GM23338 (cell line): ENCODE data around the gene NDUFAF8. TPM values are rescaled to one million over a fixed set of nuclear protein-coding genes. Genes with fewer than 3 reads are reported as not detected.

ENCODE experiments used
- ATAC-seq: fragments of 200-7000 bp; cut with Tn5 transposase; 3 replicates; pipeline ENCODE4 v1.9.1; 2020
- DNase-seq: peaks from one replicate; pipeline ENCODE4 v3.0.0-alpha.2; 2015; ENCODE audit warnings: low spot score
- H2AFZ ChIP-seq: fragments of 200-600 bp; sonication (generic); 2 replicates; pipeline ENCODE4 v1.8.0; 2016; ENCODE audit warnings: antibody characterized with exemption, mild to moderate bottlenecking, moderate library complexity
- H3F3A ChIP-seq: fragments of 200-600 bp; sonication (generic); replicated peaks from 2 replicates; pipeline ENCODE4 v1.8.0; 2017; ENCODE audit warnings: antibody characterized with exemption, mixed run types, low read depth
- H3K27ac ChIP-seq: fragments of 200-600 bp; sonication (generic); 2 replicates; pipeline ENCODE4 v1.6.1; 2016; ENCODE audit warnings: low read depth
- H3K27me3 ChIP-seq: fragments of 200-600 bp; sonication (generic); 2 replicates; pipeline ENCODE4 v1.8.0; 2016; ENCODE audit warnings: mild to moderate bottlenecking, mixed run types, moderate library complexity; ENCODE audit not compliant: insufficient read depth
- H3K36me3 ChIP-seq: fragments of 200-600 bp; sonication (generic); 2 replicates; pipeline ENCODE4 v1.8.0; 2016; ENCODE audit warnings: mild to moderate bottlenecking; ENCODE audit not compliant: insufficient read depth
- H3K4me1 ChIP-seq: fragments of 200-600 bp; sonication (generic); 2 replicates; pipeline ENCODE4 v1.8.0; 2016; ENCODE audit warnings: mild to moderate bottlenecking, moderate library complexity; ENCODE audit not compliant: insufficient read depth
- H3K4me2 ChIP-seq: fragments of 200-600 bp; sonication (generic); 2 replicates; pipeline ENCODE4 v1.7.1; 2017; ENCODE audit warnings: mixed run types
- H3K4me3 ChIP-seq: fragments of 200-600 bp; sonication (generic); 2 replicates; pipeline ENCODE4 v1.6.1; 2016; ENCODE audit warnings: mixed run types
- H3K79me2 ChIP-seq: fragments of 200-600 bp; sonication (generic); replicated peaks from 2 replicates; pipeline ENCODE4 v1.8.0; 2017; ENCODE audit warnings: mild to moderate bottlenecking; ENCODE audit not compliant: insufficient read depth
- H3K9me2 ChIP-seq: fragments of 200-600 bp; sonication (generic); 2 replicates; pipeline ENCODE4 v1.8.0; 2017; ENCODE audit not compliant: insufficient read depth
- H4K20me1 ChIP-seq: fragments of 200-600 bp; sonication (generic); replicated peaks from 2 replicates; pipeline ENCODE4 v1.8.0; 2017; ENCODE audit warnings: mild to moderate bottlenecking; ENCODE audit not compliant: insufficient read depth
- H3K27ac Mint-ChIP-seq: 2 replicates; pipeline ENCODE4 v1.8.0; 2020; ENCODE audit warnings: inconsistent platforms, mild to moderate bottlenecking, moderate library complexity, mixed read lengths
- H3K27me3 Mint-ChIP-seq: 3 replicates; pipeline ENCODE4 v1.8.0; 2022; ENCODE audit warnings: low read depth, mild to moderate bottlenecking, moderate library complexity, mixed read lengths, inconsistent platforms; ENCODE audit not compliant: insufficient read depth, poor library complexity
- H3K36me3 Mint-ChIP-seq: 3 replicates; pipeline ENCODE4 v1.8.0; 2021; ENCODE audit warnings: low read depth, mild to moderate bottlenecking, inconsistent platforms, moderate library complexity, mixed read lengths
- H3K4me1 Mint-ChIP-seq: 3 replicates; pipeline ENCODE4 v1.8.0; 2020; ENCODE audit warnings: mild to moderate bottlenecking, inconsistent platforms, mixed read lengths
- H3K4me3 Mint-ChIP-seq: 3 replicates; pipeline ENCODE4 v1.8.0; 2021; ENCODE audit warnings: moderate library complexity, mild to moderate bottlenecking, inconsistent platforms, mixed read lengths
- H3K9me3 Mint-ChIP-seq: 3 replicates; pipeline ENCODE4 v1.8.0; 2020; ENCODE audit warnings: moderate library complexity, mild to moderate bottlenecking, inconsistent platforms, mixed read lengths
- CREB1 ChIP-seq: fragments of 250-450 bp; sonication (Bioruptor Pico); IDR thresholded peaks from 2 replicates; pipeline ENCODE4 v1.5.0; 2020; ENCODE audit warnings: low read depth, mild to moderate bottlenecking, moderate library complexity
- CTCF ChIP-seq, 2 experiments: fragments of 200-600 bp in 1 of 2; sonication (generic) in 1 of 2; conservative IDR thresholded peaks; 2 replicates each; pipeline versions ENCODE4 v1.5.1 to v1.6.1; 2016 to 2017; ENCODE audit warnings: antibody characterized with exemption in 2 of 2, low read depth in 2 of 2, mild to moderate bottlenecking in 2 of 2, moderate library complexity in 1 of 2
- ETS1 ChIP-seq: IDR thresholded peaks from 2 replicates; pipeline ENCODE4 v1.6.1; 2016; ENCODE audit warnings: antibody characterized with exemption
- EZH2 ChIP-seq: fragments of 200-600 bp; sonication (generic); IDR thresholded peaks from one replicate; pipeline ENCODE4 v1.8.0; 2017; ENCODE audit warnings: antibody characterized with exemption, mild to moderate bottlenecking, low read depth; ENCODE audit not compliant: unreplicated experiment
- EZH2phosphoT487 ChIP-seq: fragments of 200-600 bp; sonication (generic); IDR thresholded peaks from one replicate; pipeline ENCODE4 v1.8.1; 2018; ENCODE audit warnings: antibody characterized with exemption; ENCODE audit not compliant: unreplicated experiment
- JUNB ChIP-seq: IDR thresholded peaks from one replicate; pipeline ENCODE4 v1.6.1; 2016; ENCODE audit warnings: antibody characterized with exemption; ENCODE audit not compliant: unreplicated experiment
- POLR2AphosphoS5 ChIP-seq: IDR thresholded peaks from 2 replicates; pipeline ENCODE4 v1.6.1; 2016; ENCODE audit warnings: antibody characterized with exemption, low read depth
- REST ChIP-seq: IDR thresholded peaks from one replicate; pipeline ENCODE4 v1.6.1; 2018; ENCODE audit warnings: antibody characterized with exemption; ENCODE audit not compliant: unreplicated experiment
- STAT1 ChIP-seq: IDR thresholded peaks from one replicate; pipeline ENCODE4 v1.6.1; 2016; ENCODE audit warnings: antibody characterized with exemption; ENCODE audit not compliant: unreplicated experiment
- ZNF114 ChIP-seq: fragments of 250-450 bp; sonication (Bioruptor Pico); IDR thresholded peaks from 2 replicates; pipeline ENCODE4 v1.5.0; 2020; ENCODE audit warnings: mild to moderate bottlenecking, moderate library complexity
- ZNF331 ChIP-seq: fragments of 250-450 bp; sonication (Bioruptor Pico); IDR thresholded peaks from 2 replicates; pipeline ENCODE4 v1.5.0; 2020; ENCODE audit warnings: low read depth, mild to moderate bottlenecking, moderate library complexity
- ZNF462 ChIP-seq: fragments of 250-450 bp; sonication (Bioruptor Pico); IDR thresholded peaks from 2 replicates; pipeline ENCODE4 v1.5.0; 2020; ENCODE audit warnings: mild to moderate bottlenecking, moderate library complexity
- polyA plus RNA-seq: library from polyadenylated mRNA; unstranded; fragments of >200 nt; fragmentation: Nextera tagmentation; extraction: Ambion mirVana; gene quantifications from 2 replicates; pipeline ENCODE4 v1.2.1, GENCODE V29; 2016
- total RNA-seq: library from RNA; depleted of rRNA; stranded (reverse); fragments of >200 nt; shearing (Covaris generic); gene quantifications from 2 replicates; pipeline ENCODE4 v1.2.3, GENCODE V29; 2014

Gene NDUFAF8
- total and polyA plus RNA-seq, 2 experiments from 2014 or later: 21.5 to 156 TPM

- no peak for TF ChIP-seq ZNF462 (CRISPR knock-in tag)
- TF ChIP-seq EZH2: no peak
- no peak for TF ChIP-seq ZNF114 (CRISPR knock-in tag)
- no peak for TF ChIP-seq POLR2AphosphoS5
- no peak for TF ChIP-seq EZH2phosphoT487
- TF ChIP-seq CREB1 (CRISPR knock-in tag): no peak
Measured at GRCh38 chr17:81218991-81219390, 20.1 kb upstream of the NDUFAF8 start (continued).

- no peak overlapping the region for H3K27ac ChIP-seq
- H3K4me3 ChIP-seq: no peak overlapping the region
- DNase-seq (no peak), ATAC-seq (no peak)
- H3K27me3 ChIP-seq: 0 out of 2 replicates have a peak, but pooled peaks cover 3% of the 10 kb centered on the region
- H2AFZ ChIP-seq: no peak overlapping the region
- H3K36me3 Mint-ChIP-seq: no peaks in the 10 kb centered on the region; the same call in 1 of the 3 replicates
- H3K27ac Mint-ChIP-seq: no peak overlapping the region
- H3K9me3 Mint-ChIP-seq: no peaks in the 10 kb centered on the region
- no peaks in the 10 kb centered on the region for H3K9me2 ChIP-seq
- peaks cover 42% of the 10 kb centered on the region for H3K79me2 ChIP-seq
- H3K4me3 Mint-ChIP-seq: no peak overlapping the region
- no peaks in the 10 kb centered on the region for H3K36me3 ChIP-seq
- no peaks in the 10 kb centered on the region for H3F3A ChIP-seq
- H3K4me1 Mint-ChIP-seq: peaks cover 15% of the 10 kb centered on the region
- H4K20me1 ChIP-seq: peaks cover 2% of the 10 kb centered on the region; the same call in 1 of the 2 replicates
- H3K4me2 ChIP-seq: no peak overlapping the region
- H3K27me3 Mint-ChIP-seq: peaks cover 4% of the 10 kb centered on the region
- peaks cover 14% of the 10 kb centered on the region for H3K4me1 ChIP-seq
- no peak for TF ChIP-seq REST
- no peak for TF ChIP-seq JUNB
- TF ChIP-seq POLR2AphosphoS5: no peak
- TF ChIP-seq ZNF331 (CRISPR knock-in tag): no peak
- no peak for TF ChIP-seq EZH2
- no peak for TF ChIP-seq ZNF114 (CRISPR knock-in tag)
- TF ChIP-seq CTCF (conservative IDR thresholded peaks at IDR 0.05; ENCODE audit: low read depth in 2 of 2): no peak
- TF ChIP-seq ETS1: no peak
- no peak for TF ChIP-seq STAT1
- TF ChIP-seq EZH2phosphoT487: no peak
Measured at GRCh38 chr17:81219476-81220180, 19.5 kb upstream of the NDUFAF8 start.
